ENCODE measurements around the gene PRKCE. TPM values are rescaled to one million over a fixed set of nuclear protein-coding genes. Genes with fewer than 3 reads are reported as not detected.

Gene PRKCE
- total and polyA plus RNA-seq, 7 donors, result 3.0 to 21.9 (median 15.8) TPM

GRCh38 chr2:46058140-46058539, 406.7 kb downstream of the PRKCE start:
- WGBS, 2 donors, result 51 to 64% methylated on average over 5 of the region's 5 CpGs
- peaks cover 0 to 4% (median 0%) of the 10 kb centered on the region in 4 donors for H3K36me3 ChIP-seq
- TF ChIP-seq POLR2AphosphoS5 (IDR thresholded peaks at IDR 0.05), result no peak
- peak; percentile 62 for DNase-seq
- H3K9me3 ChIP-seq, result no peaks in the 10 kb centered on the region
- intact Hi-C loops (cut with DNase I), result no loop called here
- H3K4me3 ChIP-seq, result no peak overlapping the region
- peaks cover 0 to 11% (median 3%) of the 10 kb centered on the region in 4 donors for H3K4me1 ChIP-seq
- H3K27ac ChIP-seq, result no peak overlapping the region
- H3K27me3 ChIP-seq, result no peaks in the 10 kb centered on the region

- TF ChIP-seq CTCF (IDR thresholded peaks at IDR 0.05) (peak; percentile 74 to 93 (median 84)), EP300 (IDR thresholded peaks at IDR 0.05) (no peak), POLR2AphosphoS5 (IDR thresholded peaks at IDR 0.05) (peak in 3 of 4 donors; percentile 41 to 48 (median 45))
- WGBS, 2 donors, result 57 to 61% methylated on average over 15 of the region's 15 CpGs
- H3K4me1 ChIP-seq, result peaks cover 0 to 6% (median 3%) of the 10 kb centered on the region in 4 donors
- H3K27ac ChIP-seq, result peak overlapping the region in 2 of 4 donors; percentile 30 to 47
- DNase-seq, result peak; percentile 92
- H3K27me3 ChIP-seq, result no peaks in the 10 kb centered on the region
- H3K4me3 ChIP-seq, result no peak overlapping the region
- H3K36me3 ChIP-seq, result no peaks in the 10 kb centered on the region
- H3K9me3 ChIP-seq, result no peaks in the 10 kb centered on the region
- intact Hi-C loops (cut with DNase I), result loop anchor here (2.0 to 5.0 kb wide), 3 partner anchors 234 to 398 kb away; partner anchors contain the start of gene EPAS1
These were observed 411.4 kb downstream of the PRKCE start for GRCh38 chr2:46062637-46063412.

- peaks cover 0 to 2% (median 0%) of the 10 kb centered on the region in 4 donors for H3K4me1 ChIP-seq
- H3K27me3 ChIP-seq, result no peaks in the 10 kb centered on the region
- no peaks in the 10 kb centered on the region for H3K36me3 ChIP-seq
- no peak for DNase-seq
- no peak overlapping the region for H3K27ac ChIP-seq
- no peak for TF ChIP-seq CTCF (IDR thresholded peaks at IDR 0.05)
- no peak for TF ChIP-seq POLR2A (IDR thresholded peaks at IDR 0.05)
- TF ChIP-seq EP300 (IDR thresholded peaks at IDR 0.05), result no peak
- no peak for TF ChIP-seq POLR2AphosphoS5 (IDR thresholded peaks at IDR 0.05)
- 92 to 96% methylated on average over 1 of the region's 1 CpG for WGBS, 2 donors
- intact Hi-C loops (cut with DNase I), result loop anchor here (5.0 kb wide), 1 partner anchor 233 kb away; the partner anchor contains the start of gene EPAS1
- no peak overlapping the region for H3K4me3 ChIP-seq
- H3K9me3 ChIP-seq, result no peaks in the 10 kb centered on the region
These were observed 412.9 kb downstream of the PRKCE start for GRCh38 chr2:46064396-46064795.

- WGBS, 2 donors, result 94 to 96% methylated on average over 4 of the region's 4 CpGs
- H3K36me3 ChIP-seq, result no peaks in the 10 kb centered on the region
- intact Hi-C loops (cut with DNase I), result no loop called here
- H3K27ac ChIP-seq, result no peak overlapping the region
- H3K9me3 ChIP-seq, result no peaks in the 10 kb centered on the region
- H3K4me3 ChIP-seq, result no peak overlapping the region
- no peaks in the 10 kb centered on the region for H3K27me3 ChIP-seq
- DNase-seq, result no peak
- H3K4me1 ChIP-seq, result peaks cover 0 to 2% (median 0%) of the 10 kb centered on the region in 4 donors
- no peak for TF ChIP-seq CTCF (IDR thresholded peaks at IDR 0.05)
- no peak for TF ChIP-seq POLR2AphosphoS5 (IDR thresholded peaks at IDR 0.05)
- TF ChIP-seq EP300 (IDR thresholded peaks at IDR 0.05), result no peak
- TF ChIP-seq POLR2A (IDR thresholded peaks at IDR 0.05), result no peak
These were observed 413.7 kb downstream of the PRKCE start for GRCh38 chr2:46065152-46065551.

- intact Hi-C loops (cut with DNase I), result no loop called here
- H3K27ac ChIP-seq, result no peak overlapping the region
- TF ChIP-seq CTCF (IDR thresholded peaks at IDR 0.05), result no peak
- no peak for TF ChIP-seq POLR2A (IDR thresholded peaks at IDR 0.05)
- no peak for TF ChIP-seq POLR2AphosphoS5 (IDR thresholded peaks at IDR 0.05)
- no peaks in the 10 kb centered on the region for H3K9me3 ChIP-seq
- no peaks in the 10 kb centered on the region for H3K27me3 ChIP-seq
- peaks cover 0 to 2% (median 0%) of the 10 kb centered on the region in 4 donors for H3K4me1 ChIP-seq
- 85 to 94% methylated on average over 3 of the region's 3 CpGs for WGBS, 2 donors
- no peaks in the 10 kb centered on the region for H3K36me3 ChIP-seq
- H3K4me3 ChIP-seq, result no peak overlapping the region
- DNase-seq, result no peak
These were observed 414.6 kb downstream of the PRKCE start for GRCh38 chr2:46066116-46066515.

Data from sigmoid colon (tissue), 7 donors.